PFSK-1 (cell line): ENCODE measurements around the gene CAMK1D.

ENCODE experiments used
- FOXP2 ChIP-seq: optimal IDR thresholded peaks from 2 replicates; pipeline ENCODE3; 2011; ENCODE audit warnings: borderline replicate concordance, control low read depth, inconsistent platforms; ENCODE audit not compliant: insufficient read depth; ENCODE audit errors: extremely low read length, extremely low read depth
- POLR2AphosphoS5 ChIP-seq: IDR thresholded peaks from 2 replicates; pipeline ENCODE4 v1.6.1; 2012; ENCODE audit warnings: low read depth, mild to moderate bottlenecking, control low read depth, low read length, moderate library complexity
- REST ChIP-seq, 2 experiments: IDR thresholded peaks; 2 replicates each; pipeline versions ENCODE4 v1.6.1 to v1.8.0; 2011 to 2012; ENCODE audit warnings: low read depth in 2 of 2, low read length in 2 of 2, control low read depth in 1 of 2, inconsistent platforms in 1 of 2, mild to moderate bottlenecking in 1 of 2, moderate library complexity in 1 of 2; ENCODE audit not compliant: insufficient read depth in 1 of 2
- SIN3A ChIP-seq: IDR thresholded peaks from 2 replicates; pipeline ENCODE4 v1.6.1; 2012; ENCODE audit warnings: mild to moderate bottlenecking, low read length, moderate library complexity, borderline replicate concordance; ENCODE audit not compliant: insufficient read depth
- TAF1 ChIP-seq: IDR thresholded peaks from 2 replicates; pipeline ENCODE4 v1.6.1; 2012; ENCODE audit warnings: low read length, control low read depth, borderline replicate concordance; ENCODE audit not compliant: insufficient read depth

Gene CAMK1D

DNA sequence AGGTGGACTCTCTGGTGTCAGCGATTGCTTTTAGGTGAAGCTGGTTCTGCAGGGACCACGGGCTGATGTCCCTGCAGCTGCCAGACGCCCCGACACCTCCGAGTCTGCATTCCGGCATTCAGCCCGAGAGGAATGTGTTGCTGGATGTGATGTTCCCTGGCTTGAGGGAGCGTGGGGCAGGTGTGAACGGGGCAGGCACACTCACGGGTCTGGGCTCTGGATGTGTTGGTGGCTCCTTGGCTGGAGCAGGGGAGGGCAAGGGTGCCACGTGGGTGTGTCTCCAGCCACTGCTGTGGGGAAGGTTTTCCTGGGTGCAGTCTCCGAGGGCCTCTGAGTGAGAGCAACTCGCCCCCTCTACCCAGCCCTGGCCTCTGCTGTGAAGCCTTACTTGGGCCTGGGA is 140.5 kb downstream of the CAMK1D start:
- TF ChIP-seq TAF1 (no peak), SIN3A (no peak), REST (IDR thresholded peaks at IDR 0.05; ENCODE audit: insufficient read depth in 1 of 2, low read depth in 2 of 2, low read length in 2 of 2) (no peak), FOXP2 (no peak), POLR2AphosphoS5 (no peak)

DNA sequence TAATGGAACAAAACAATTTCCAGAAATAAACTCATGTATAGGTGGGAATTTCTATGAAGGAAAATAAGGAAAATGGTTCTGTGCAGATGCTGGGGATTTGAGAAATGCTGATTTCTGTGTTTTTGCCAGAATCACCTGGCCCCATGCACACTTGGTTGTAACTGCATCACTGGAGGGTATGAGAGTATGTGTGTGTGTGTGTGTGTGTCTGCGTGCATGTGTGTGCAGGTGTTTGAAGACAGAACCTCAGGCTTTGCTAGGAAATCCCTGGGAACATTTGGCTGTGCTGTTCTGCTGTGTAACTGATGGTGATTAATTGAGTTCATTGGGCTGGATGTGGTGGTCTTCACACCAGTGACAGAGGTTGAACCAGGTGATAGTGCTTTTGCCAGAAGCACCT is 141.6 kb downstream of the CAMK1D start:
- no peak for TF ChIP-seq POLR2AphosphoS5
- TF ChIP-seq TAF1, result no peak
- TF ChIP-seq SIN3A, result no peak
- TF ChIP-seq REST (IDR thresholded peaks at IDR 0.05; ENCODE audit: insufficient read depth in 1 of 2, low read depth in 2 of 2, low read length in 2 of 2), result no peak

- TF ChIP-seq TAF1 (no peak), POLR2AphosphoS5 (no peak), SIN3A (no peak), FOXP2 (no peak), REST (IDR thresholded peaks at IDR 0.05; ENCODE audit: insufficient read depth in 1 of 2, low read depth in 2 of 2, low read length in 2 of 2) (no peak)
These were observed 142.1 kb downstream of the CAMK1D start for GRCh38 chr10:12491491-12491890.

GRCh38 chr10:12492016-12492415 is 142.7 kb downstream of the CAMK1D start:
- TF ChIP-seq POLR2AphosphoS5 (no peak), FOXP2 (no peak), REST (IDR thresholded peaks at IDR 0.05; ENCODE audit: insufficient read depth in 1 of 2, low read depth in 2 of 2, low read length in 2 of 2) (no peak), SIN3A (no peak), TAF1 (no peak)
